OCI-LY3 (cell line): ENCODE data around the gene AREL1.

Source experiments
- EZH2phosphoT487 ChIP-seq: fragments of 200-600 bp; shearing (Covaris generic); IDR thresholded peaks from 2 replicates; pipeline ENCODE4 v1.6.1; 2018; ENCODE audit warnings: antibody characterized with exemption, mixed run types, low read depth
- TF ChIP-seq, protein P1 (sequence below): fragments of 200-600, 300-600 bp; sonication (generic); IDR thresholded peaks from 2 replicates; pipeline ENCODE4 v1.5.1; 2014; ENCODE audit warnings: antibody characterized with exemption, low read length, low read depth

DNA sequence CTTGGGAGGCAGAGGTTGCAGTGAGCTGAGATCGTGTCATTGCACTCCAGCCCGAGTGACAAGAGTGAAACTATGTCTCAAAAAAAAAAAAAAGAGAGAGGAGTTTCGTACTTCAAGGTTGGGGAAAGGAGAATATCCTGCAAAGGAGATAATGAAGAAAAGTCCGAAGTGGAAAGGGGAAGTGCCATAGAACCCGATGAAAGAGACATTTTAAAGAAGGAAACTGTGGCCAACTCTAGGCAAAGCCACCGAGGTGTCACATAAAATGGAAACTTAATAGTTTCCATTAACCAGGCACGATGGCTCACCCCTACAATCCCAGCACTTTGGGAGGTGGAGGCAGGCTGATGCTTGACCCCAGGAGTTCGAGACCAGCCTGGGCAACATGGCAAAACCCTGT is 85.8 kb downstream of the AREL1 start:
- TF ChIP-seq, protein P1, sequence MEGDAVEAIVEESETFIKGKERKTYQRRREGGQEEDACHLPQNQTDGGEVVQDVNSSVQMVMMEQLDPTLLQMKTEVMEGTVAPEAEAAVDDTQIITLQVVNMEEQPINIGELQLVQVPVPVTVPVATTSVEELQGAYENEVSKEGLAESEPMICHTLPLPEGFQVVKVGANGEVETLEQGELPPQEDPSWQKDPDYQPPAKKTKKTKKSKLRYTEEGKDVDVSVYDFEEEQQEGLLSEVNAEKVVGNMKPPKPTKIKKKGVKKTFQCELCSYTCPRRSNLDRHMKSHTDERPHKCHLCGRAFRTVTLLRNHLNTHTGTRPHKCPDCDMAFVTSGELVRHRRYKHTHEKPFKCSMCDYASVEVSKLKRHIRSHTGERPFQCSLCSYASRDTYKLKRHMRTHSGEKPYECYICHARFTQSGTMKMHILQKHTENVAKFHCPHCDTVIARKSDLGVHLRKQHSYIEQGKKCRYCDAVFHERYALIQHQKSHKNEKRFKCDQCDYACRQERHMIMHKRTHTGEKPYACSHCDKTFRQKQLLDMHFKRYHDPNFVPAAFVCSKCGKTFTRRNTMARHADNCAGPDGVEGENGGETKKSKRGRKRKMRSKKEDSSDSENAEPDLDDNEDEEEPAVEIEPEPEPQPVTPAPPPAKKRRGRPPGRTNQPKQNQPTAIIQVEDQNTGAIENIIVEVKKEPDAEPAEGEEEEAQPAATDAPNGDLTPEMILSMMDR = no peak
- no peak for TF ChIP-seq EZH2phosphoT487
